GM12891 (cell line): ENCODE measurements around the gene PDCD5.

Source experiments
- DNase-seq: peaks from one replicate; pipeline ENCODE4 v3.0.0; 2011; ENCODE audit warnings: low spot score; ENCODE audit not compliant: insufficient read length
- FAIRE-seq: peaks from 2 replicates; lab custom pipeline; 2011; peaks lifted over from hg19 to GRCh38; lab: Jason Lieb, UNC
- PAX5 ChIP-seq: IDR thresholded peaks from 2 replicates; pipeline ENCODE4 v1.6.1; 2011; ENCODE audit warnings: low read length, moderate library complexity, mild to moderate bottlenecking; ENCODE audit not compliant: insufficient read depth, severe bottlenecking
- POLR2A ChIP-seq: IDR thresholded peaks from 2 replicates; pipeline ENCODE4 v1.6.1; 2011; ENCODE audit warnings: low read depth, low read length, control low read depth
- POLR2AphosphoS5 ChIP-seq: IDR thresholded peaks from 2 replicates; pipeline ENCODE4 v1.6.1; 2011; ENCODE audit warnings: low read depth, low read length, control low read depth
- POU2F2 ChIP-seq: IDR thresholded peaks from 2 replicates; pipeline ENCODE4 v1.6.1; 2011; ENCODE audit warnings: low read depth, mild to moderate bottlenecking, control low read depth, low read length, moderate library complexity
- SPI1 ChIP-seq: IDR thresholded peaks from 2 replicates; pipeline ENCODE4 v1.6.1; 2011; ENCODE audit warnings: low read depth, low read length, control low read depth
- TAF1 ChIP-seq: IDR thresholded peaks from 2 replicates; pipeline ENCODE4 v1.6.1; 2011; ENCODE audit warnings: low read depth, low read length, control low read depth

The PDCD5 gene

GRCh38 chr19:32606289-32606688 lies 25.3 kb downstream of the PDCD5 start:
- no peak for TF ChIP-seq POLR2A
- TF ChIP-seq POU2F2, result no peak
- no peak for TF ChIP-seq POLR2AphosphoS5
- TF ChIP-seq TAF1, result no peak
- TF ChIP-seq PAX5, result no peak
- TF ChIP-seq SPI1, result no peak
- no peak for FAIRE-seq
- DNase-seq, result no peak

DNA sequence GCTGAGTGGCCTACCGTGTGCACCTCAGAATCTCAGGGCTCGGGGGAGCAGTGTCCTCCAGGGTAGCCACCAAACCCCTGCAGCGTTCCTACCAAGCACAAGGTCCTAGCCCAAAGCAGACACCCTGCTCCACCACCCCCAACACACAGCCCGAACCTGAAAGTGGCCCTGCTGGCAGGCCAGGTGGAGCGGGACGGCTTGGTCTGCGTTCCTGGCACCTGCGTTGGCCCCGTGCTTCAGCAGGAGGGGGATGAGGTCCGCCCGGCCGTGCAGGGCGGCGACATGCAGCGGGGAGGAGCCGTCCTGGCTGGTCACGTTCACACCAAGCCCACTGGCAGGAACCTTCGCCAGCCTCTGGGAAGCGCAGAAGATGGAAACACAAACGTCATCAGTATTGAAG lies 26.5 kb downstream of the PDCD5 start:
- DNase-seq (no peak), FAIRE-seq (no peak)
- no peak for TF ChIP-seq POLR2AphosphoS5
- TF ChIP-seq POLR2A, result no peak
- no peak for TF ChIP-seq PAX5
- no peak for TF ChIP-seq POU2F2
- no peak for TF ChIP-seq SPI1
- TF ChIP-seq TAF1, result no peak

DNA sequence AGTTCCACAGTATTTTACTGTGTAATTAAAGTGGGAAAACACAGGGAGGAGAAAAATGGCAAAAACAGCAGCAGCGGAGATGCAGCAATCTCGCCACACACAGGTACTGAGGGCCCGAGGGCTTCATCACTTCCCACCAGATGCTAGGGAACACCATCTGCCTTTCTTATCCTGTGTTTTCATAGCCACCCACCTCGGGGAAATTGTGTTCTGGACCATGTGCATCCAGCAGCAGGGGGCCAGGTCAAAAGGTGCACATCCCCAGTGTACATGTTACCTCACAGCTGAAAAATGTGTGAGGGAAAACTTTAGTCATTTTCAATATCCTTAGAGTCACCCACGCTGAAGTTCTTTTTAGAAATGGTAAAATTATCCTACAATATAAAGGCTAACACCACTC lies 30.2 kb downstream of the PDCD5 start:
- FAIRE-seq, result no peak
- no peak for TF ChIP-seq PAX5
- TF ChIP-seq SPI1, result no peak
- no peak for TF ChIP-seq POLR2A
- TF ChIP-seq POLR2AphosphoS5, result no peak
- TF ChIP-seq POU2F2, result no peak
- no peak for TF ChIP-seq TAF1
- DNase-seq, result no peak

GRCh38 chr19:32613008-32613407 lies 32.0 kb downstream of the PDCD5 start:
- FAIRE-seq (no peak), DNase-seq (no peak)
- TF ChIP-seq POLR2A (no peak), SPI1 (no peak), POLR2AphosphoS5 (no peak)

DNA sequence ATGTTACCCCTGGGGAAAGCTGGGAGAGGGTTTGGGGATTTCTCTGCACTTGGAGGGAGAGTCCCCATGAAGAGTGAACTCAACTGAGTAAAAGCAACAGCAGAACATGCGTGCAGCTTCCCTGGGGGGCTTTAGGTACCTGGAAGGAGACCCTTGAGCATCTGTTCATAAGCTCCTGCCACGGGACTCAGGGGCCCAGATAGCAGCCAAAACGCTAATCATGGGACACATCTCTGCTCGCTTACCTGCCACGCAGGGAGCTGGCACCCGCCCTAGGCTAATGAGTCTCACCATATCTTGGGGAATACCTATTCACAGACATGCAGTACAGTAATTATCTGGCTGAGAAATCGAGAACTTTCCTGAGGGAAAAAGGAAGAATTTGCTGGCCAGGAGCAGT lies 33.9 kb downstream of the PDCD5 start:
- DNase-seq (no peak), FAIRE-seq (no peak)
- TF ChIP-seq TAF1 (no peak), POLR2A (no peak), PAX5 (no peak), POLR2AphosphoS5 (no peak), SPI1 (no peak), POU2F2 (no peak)

GRCh38 chr19:32615569-32615968 lies 34.6 kb downstream of the PDCD5 start:
- FAIRE-seq, result no peak
- no peak for TF ChIP-seq PAX5
- no peak for TF ChIP-seq POLR2A
- TF ChIP-seq TAF1, result no peak
- TF ChIP-seq POU2F2, result no peak
- TF ChIP-seq SPI1, result no peak
- TF ChIP-seq POLR2AphosphoS5, result no peak
- no peak for DNase-seq

- FAIRE-seq (no peak), DNase-seq (no peak)
- TF ChIP-seq POU2F2, result no peak
- no peak for TF ChIP-seq POLR2AphosphoS5
- no peak for TF ChIP-seq POLR2A
- no peak for TF ChIP-seq TAF1
- no peak for TF ChIP-seq SPI1
- no peak for TF ChIP-seq PAX5
These were observed 38.2 kb downstream of the PDCD5 start for GRCh38 chr19:32619051-32619685.

GRCh38 chr19:32622002-32622401 lies 41.0 kb downstream of the PDCD5 start:
- no peak for FAIRE-seq

GRCh38 chr19:32624410-32624809 lies 43.4 kb downstream of the PDCD5 start:
- FAIRE-seq, result no peak
- TF ChIP-seq PAX5 (no peak), TAF1 (no peak), POU2F2 (no peak), POLR2A (no peak), POLR2AphosphoS5 (no peak), SPI1 (no peak)

More at GRCh38 chr19:32622002-32622401, 41.0 kb downstream of the PDCD5 start:
- TF ChIP-seq POU2F2, result no peak
- no peak for TF ChIP-seq SPI1
- no peak for TF ChIP-seq POLR2AphosphoS5
- TF ChIP-seq PAX5, result no peak
- no peak for TF ChIP-seq POLR2A
- no peak for TF ChIP-seq TAF1
- no peak for DNase-seq

GRCh38 chr19:32626969-32627368 lies 46.0 kb downstream of the PDCD5 start:
- TF ChIP-seq POLR2AphosphoS5 (no peak), PAX5 (no peak)
- FAIRE-seq (no peak), DNase-seq (no peak)

More at GRCh38 chr19:32624410-32624809, 43.4 kb downstream of the PDCD5 start:
- DNase-seq, result no peak
